HG03457 (cell line): Measurements from ENCODE around the gene SORBS1.

ENCODE experiments used
- ATAC-seq: cut with Tn5 transposase; IDR thresholded peaks from one replicate; pipeline ENCODE4 v1.9.1; 2021; ENCODE audit warnings: moderate number of reproducible peaks; ENCODE audit not compliant: unreplicated experiment

The SORBS1 gene

GRCh38 chr10:95279042-95279820, 281.9 kb downstream of the SORBS1 start:
- no peak for ATAC-seq

GRCh38 chr10:95278061-95278988, 282.8 kb downstream of the SORBS1 start:
- ATAC-seq: no peak

DNA sequence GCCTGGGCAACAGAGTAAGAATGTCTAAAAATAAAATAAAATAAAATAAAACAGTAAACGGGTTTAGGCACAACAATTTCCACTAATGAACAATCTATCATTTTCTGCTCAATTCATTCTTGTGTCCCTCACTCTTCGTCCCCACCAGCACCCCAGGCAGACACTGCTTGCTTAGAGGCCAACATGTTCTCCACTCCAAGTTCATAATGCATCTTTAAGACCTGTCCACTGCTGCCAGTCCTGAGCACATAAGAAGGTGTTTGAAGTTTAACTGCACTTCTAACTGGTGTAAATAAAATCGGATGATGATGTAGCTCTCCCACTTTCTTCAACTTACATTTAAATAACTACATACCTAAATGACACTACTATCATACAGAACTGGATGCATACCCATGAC, 283.6 kb downstream of the SORBS1 start:
- ATAC-seq: no peak

DNA sequence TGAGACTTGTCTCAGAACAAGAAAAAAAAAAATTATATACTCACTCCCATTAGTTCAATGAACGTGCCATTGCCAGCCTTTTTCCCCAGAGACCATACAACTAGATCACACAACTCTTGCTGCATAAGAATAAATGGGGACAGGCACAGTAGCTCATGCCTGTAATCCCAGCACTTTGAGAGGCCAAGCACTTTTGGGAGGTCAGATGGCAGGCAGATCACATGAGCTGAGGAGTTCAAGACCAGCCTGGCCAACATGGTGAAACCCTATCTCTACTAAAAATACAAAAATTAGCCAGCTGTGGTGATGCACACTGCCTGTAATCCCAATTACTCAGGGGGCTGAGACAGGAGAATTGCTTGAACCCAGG, 284.0 kb downstream of the SORBS1 start:
- no peak for ATAC-seq

DNA sequence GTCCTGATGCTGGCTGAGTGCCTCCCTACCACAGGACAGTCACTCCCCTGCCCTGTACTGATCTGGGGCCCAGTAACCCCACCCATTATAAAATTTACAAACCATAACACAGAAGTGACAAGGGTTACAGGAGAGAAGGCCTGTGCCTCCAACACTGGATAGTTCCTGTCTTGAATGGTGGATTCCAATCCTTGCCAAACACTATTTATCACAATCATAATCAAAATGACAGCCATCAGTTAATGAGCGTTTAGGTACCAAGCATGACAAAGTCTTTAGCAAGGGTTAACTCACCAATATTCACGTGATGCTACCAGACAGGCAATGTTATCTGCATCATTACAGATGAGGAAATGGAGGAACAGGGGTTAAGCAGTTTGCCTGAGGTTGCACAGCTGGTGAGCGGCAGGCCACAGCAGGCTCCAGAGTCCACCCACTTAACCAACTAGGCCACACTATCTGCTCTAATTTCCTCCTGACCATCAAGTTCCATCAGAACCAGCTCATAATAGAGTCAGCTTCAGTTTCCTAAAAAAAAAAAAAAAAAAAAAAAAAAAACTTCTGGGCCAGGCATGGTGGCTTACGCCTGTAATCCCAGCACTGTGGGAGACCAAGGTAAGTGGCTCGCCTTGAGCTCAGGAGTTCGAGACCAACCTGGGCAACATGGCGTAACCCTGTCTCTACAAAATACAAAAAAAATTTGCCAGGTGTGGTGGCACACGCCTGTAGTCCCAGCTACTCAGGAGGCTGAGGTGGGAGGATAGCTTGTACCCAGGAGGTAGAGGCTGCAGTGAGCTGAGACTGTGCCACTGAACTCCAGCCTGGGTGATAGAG, 284.6 kb downstream of the SORBS1 start:
- no peak for ATAC-seq

DNA sequence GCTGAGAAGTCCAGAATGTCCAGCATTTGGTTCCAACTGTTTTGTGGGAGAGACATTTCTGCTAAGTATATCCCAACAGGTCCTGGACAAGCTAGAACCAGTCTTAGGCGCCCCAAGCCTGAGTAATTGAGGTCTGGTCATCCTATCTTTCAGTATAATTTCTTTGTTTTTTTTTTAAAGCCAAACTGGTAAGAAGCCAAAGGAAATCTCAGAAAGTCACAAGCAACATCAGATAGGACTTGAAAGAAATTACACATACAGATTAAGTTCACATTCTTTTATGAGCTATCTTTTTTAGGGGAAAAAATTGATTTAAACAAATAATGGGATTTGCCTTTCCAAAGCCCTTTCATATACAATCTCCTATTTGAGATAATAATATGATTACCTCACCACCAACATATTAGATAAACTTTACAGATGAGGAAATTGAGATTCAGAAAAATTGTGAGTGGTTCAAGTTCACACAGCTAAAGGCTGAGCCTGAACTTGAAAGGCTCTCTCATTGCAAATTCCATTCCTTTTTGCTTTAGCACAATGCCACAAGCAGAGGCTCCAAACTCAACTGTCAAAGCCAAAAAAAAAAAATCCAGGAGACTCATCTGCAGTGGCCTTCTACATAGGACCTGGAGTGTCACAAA, 285.3 kb downstream of the SORBS1 start:
- ATAC-seq: no peak

GRCh38 chr10:95273393-95274312, 287.5 kb downstream of the SORBS1 start:
- no peak for ATAC-seq

GRCh38 chr10:95268438-95268837, 292.7 kb downstream of the SORBS1 start:
- no peak for ATAC-seq

- ATAC-seq: no peak
These were observed 293.9 kb downstream of the SORBS1 start for GRCh38 chr10:95267251-95267650.

DNA sequence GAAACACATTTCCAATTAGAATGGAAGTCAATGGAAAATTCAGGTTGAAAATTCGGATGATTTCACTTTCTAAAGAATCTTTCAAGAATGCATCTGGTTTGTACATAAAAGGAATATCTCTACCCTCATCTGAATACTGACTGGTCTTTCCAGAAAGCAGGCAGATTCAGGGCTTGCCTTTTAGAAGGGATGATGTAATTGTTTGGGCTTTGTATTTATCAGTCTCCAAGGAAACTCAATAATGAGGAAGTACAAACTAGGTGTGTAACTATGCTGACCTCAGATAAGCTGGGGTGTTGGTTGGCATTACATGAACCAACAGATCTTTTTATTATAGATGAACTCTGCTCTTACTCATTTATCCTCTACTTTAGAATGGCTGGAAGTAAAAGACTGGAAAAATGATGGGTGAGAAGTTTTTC, 294.5 kb downstream of the SORBS1 start:
- ATAC-seq: peak; percentile 86

GRCh38 chr10:95265572-95265971, 295.6 kb downstream of the SORBS1 start:
- no peak for ATAC-seq

DNA sequence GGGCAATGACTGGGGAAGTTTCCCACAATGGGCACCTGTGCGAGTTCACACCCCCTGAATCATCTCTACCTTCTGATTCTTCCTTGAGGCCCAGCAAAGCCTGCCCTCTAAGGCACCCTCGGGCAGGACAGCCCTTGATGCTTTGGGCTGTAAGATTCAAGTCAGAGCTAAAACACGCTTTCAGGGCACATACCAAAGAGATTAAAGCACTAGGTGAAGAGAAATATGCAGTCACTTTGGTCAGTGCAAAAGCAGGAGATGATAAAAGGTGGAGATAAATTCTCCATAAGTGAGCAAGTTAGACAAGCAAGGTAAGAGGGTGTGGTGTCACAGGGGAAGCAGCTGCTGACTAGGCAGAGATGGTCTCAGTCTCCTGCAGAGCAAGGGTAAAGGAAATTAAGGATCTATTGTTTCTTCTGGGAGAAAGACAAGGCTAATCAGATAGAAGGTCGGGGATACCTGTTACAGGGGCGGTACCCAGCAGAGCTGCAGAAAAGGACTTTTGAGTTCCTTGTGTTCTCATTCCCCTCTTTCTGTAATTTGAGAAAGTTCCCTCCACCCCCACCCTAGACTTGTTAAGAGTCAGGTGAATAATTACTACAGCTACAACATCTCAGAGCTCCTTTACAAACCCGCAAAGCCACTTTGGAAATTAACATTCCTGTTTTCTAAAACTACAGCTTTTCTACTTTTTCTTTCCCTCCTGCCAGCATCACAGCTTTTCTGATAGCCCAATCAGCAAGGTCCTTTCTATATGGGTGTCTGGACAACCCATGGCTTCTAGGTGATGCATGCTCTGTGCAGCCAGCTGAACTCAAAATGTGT, 296.7 kb downstream of the SORBS1 start:
- ATAC-seq: no peak

- no peak for ATAC-seq
These were observed 297.3 kb downstream of the SORBS1 start for GRCh38 chr10:95263864-95264226.

- ATAC-seq: no peak
These were observed 298.2 kb downstream of the SORBS1 start for GRCh38 chr10:95262763-95263518.

- ATAC-seq: no peak
These were observed 299.2 kb downstream of the SORBS1 start for GRCh38 chr10:95261926-95262325.
